Omental fat pad (tissue), 4 donors: ENCODE measurements around the gene FOXP1. TPM values are rescaled to one million over a fixed set of nuclear protein-coding genes. Genes with fewer than 3 reads are reported as not detected.
A peak's percentile ranks its signal among the peaks of the same experiment; 100 is the strongest.

Experiments
- ATAC-seq: fragments of 150-250 bp; one replicate; pipeline ENCODE4 v1.9.1; 2016; ENCODE audit warnings: mild to moderate bottlenecking, moderate library complexity; ENCODE audit not compliant: low FRiP score
- DNase-seq: peaks from one replicate; pipeline ENCODE4 v3.0.0-alpha.2; 2019; ENCODE audit warnings: low spot score
- total RNA-seq, 4 donors: library from RNA; depleted of rRNA; stranded (reverse); fragments of >200 nt; gene quantifications; one replicate each; pipeline ENCODE4 v1.1.0, GENCODE V29; 2016
- TF ChIP-seq, protein P1 (sequence below), 3 donors: fragments of 450-650 bp; IDR thresholded peaks; one replicate each; pipeline ENCODE4 v1.5.1; 2016 to 2017; ENCODE audit warnings: antibody characterized with exemption in 3 of 3, mild to moderate bottlenecking in 3 of 3, moderate library complexity in 2 of 3

FOXP1 gene
- total RNA-seq, 4 donors from 2014 or later, result 72.4 to 128 (median 76.7) TPM

DNA sequence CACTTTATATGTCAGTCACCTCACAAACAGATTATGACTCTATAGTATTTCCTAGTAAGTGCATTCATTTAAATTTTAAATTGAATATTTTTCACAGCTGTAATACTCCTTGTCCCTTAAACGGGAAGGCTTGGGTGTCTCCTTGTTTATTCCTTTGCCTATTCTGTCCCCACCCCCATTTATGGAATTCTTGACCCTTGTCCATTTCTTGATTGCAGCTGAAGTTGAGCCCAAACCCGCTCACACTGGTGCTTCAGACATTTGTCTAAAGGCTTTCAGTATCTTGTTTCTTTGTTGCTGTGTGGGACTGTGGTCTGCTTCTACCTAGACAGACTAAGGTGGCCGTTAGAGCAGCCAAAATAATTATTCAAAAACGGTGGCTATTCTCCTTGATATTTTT, 449.7 kb downstream of the FOXP1 start:
- DNase-seq (no peak), ATAC-seq (no peak)
- TF ChIP-seq, protein P1, sequence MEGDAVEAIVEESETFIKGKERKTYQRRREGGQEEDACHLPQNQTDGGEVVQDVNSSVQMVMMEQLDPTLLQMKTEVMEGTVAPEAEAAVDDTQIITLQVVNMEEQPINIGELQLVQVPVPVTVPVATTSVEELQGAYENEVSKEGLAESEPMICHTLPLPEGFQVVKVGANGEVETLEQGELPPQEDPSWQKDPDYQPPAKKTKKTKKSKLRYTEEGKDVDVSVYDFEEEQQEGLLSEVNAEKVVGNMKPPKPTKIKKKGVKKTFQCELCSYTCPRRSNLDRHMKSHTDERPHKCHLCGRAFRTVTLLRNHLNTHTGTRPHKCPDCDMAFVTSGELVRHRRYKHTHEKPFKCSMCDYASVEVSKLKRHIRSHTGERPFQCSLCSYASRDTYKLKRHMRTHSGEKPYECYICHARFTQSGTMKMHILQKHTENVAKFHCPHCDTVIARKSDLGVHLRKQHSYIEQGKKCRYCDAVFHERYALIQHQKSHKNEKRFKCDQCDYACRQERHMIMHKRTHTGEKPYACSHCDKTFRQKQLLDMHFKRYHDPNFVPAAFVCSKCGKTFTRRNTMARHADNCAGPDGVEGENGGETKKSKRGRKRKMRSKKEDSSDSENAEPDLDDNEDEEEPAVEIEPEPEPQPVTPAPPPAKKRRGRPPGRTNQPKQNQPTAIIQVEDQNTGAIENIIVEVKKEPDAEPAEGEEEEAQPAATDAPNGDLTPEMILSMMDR (IDR thresholded peaks at IDR 0.05), result no peak

DNA sequence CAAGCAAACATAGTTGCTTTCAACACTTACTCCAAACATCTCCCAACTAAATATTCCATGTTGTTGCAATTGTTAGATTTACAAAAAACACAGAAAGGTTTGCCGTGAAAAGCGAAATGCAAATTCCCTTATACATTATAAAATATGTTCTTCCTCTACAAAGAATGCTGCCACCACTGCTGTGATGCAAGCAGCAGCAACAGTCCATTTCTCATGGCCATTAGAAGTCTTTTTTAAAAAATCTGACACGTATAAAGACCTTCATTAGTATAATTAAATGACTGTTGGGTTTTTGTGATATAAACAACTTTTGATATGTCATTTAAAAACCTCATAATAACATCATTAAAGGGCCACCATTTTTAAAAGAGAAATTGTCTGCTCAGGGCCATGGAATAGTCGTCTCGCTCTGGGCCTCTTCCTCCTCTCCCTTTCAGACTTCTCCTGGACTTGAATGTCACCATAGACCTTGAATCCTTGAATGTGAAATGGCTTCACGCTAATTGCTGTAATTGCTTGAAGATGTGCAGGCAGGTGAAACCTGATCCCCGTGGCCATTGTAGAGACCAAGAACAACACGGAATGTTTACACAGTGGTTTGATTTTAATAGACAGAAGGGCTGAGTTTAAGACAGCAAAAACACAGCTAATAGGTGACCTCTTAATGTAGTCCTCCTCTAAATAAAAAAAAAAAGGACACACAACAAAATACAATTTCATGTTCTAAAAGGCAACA, 450.4 kb downstream of the FOXP1 start:
- DNase-seq (no peak), ATAC-seq (no peak)
- TF ChIP-seq, protein P1 (IDR thresholded peaks at IDR 0.05), result no peak

DNA sequence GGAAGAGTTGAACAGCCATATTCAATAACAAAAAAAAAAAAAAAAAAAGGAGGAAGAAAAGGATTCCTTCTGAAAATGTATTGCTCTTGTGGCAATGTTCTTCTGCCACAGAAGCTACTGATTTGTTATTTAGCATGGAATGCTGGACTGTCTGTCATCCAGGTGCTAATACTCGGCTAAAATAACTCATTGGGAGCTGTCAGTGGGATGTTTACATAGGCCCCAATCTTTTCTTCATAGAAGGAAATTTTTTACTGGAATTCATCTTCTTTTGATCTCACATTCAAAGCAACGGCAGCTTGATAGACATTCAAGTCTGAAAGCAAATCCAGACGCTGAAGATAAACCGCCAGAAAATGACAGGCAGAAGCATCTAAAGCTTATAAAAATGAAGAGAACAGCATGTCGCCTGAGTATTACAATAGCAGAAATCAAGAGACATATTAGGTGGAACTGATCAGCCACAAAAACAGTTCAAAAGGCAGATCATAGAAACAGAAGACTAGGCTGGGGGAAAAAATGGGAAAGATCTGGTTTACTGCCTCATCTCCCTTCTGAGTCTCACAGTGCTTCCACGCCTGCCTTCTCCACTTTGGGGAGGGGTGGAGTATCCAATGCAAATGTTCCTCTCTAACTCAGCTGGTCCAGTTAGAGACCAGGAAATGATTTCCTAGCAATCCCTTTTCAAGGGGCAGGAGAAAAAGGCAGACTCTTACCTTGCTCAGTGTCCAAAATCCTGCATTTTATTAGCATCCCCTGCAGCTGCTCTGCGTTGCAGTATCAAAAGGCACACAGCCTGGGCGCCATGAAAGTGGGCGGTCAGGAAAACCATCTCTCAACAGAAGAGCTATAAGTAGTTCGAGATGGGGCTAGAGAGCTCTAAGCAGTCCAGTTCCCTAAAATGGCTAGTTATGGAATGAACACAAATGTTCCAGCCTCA, 451.9 kb downstream of the FOXP1 start:
- no peak for ATAC-seq
- TF ChIP-seq, protein P1 (IDR thresholded peaks at IDR 0.05), result no peak
- no peak for DNase-seq

DNA sequence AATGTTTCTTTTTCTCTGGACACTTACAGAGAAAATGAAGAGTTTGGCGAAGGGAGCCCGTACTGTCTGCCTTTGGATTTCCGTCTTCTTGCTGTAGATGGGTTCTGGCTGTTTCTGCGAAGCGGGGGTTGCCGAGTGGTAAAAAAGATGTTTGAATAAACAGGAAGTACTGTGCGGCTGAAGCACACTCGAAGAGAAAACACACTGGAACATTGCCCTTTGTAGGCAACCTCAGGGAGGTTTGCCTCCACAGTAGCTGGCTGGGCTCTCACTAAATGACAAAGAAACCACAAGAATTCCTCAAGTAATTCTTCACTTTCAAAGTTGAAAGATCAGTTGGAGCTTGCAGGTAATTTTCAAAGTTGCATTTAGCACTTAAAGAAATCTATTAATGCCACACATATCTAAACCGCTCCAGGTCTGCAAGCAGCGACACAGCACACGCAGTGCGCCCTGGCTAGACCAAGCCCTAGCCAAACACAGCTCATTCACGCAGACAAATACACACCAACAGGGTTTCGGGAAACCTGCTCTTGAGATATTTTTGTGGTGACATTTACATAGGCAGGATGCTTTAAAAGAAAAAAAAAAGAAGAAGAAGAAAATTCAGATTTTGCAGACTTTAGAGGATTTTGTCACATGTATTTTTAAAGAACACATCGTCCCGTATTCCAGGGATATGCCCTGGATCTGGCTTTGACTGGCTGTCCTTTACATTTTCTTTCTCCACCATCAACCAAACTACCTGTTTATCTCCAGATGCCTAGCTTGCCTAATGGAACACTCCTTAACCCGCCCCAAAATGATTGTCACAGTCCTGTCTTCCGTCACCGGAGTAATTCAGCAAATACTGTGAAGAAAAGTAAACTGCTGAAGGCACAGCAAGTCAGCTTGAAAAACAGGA, 452.8 kb downstream of the FOXP1 start:
- TF ChIP-seq, protein P1 (IDR thresholded peaks at IDR 0.05), result no peak
- ATAC-seq (peak; percentile 31), DNase-seq (no peak)

DNA sequence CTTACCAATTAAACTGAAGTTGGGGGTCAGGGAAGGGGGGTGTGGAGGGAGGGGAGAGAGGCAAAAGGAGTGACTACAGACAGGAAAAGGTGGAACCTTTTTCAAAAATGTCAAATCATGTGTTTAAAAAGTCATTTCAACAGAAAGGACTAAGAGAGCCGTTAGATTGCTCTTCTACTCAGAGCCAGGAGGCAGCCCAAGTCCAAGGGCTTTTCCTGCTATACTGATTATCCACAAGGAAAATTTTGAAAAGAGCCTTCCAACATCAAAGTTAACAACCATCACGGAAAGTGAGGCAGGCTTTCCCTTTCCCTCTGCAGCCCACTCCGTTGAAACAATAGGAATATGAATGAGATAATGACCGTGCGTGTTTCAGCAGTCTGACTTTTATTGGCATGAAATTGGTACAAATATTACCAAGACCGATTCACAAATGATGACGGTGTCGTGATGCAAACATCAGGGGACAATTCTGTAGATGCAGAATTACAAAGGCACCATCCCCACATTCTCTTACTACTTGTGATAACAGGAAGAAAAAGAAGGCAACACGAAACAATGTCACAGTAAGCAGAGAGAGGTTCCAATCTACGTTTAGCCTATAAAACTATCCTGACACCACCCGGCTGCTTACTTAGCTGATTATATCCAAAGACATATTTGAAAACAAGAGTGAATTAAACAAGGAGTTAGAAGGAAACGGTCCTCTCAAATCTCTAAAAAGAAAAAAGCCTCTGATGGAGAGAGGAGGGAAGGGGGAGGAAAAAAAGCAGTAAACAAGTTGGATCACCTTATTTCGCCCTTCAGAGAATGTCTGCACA, 453.7 kb downstream of the FOXP1 start:
- no peak for DNase-seq
- ATAC-seq, result peak; percentile 22
- TF ChIP-seq, protein P1 (IDR thresholded peaks at IDR 0.05), result no peak

DNA sequence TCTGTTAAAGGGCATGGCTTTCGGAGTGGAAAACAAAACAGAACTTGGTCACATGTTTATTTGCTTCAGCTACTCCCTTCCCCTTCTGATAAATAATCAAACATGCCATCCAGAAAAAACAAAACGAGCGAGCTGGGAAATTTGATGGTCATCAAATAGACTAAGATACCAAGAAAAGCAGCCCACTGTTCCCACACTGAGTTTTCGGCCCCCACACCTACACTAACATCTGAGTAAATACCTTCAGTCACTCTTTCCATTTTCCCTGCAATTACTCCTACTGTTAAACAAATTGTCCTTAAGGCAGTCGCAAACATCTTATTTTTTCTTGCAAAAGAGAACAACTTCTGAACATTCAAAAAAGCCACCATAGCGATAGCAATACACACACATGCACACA, 454.6 kb downstream of the FOXP1 start:
- DNase-seq, result no peak
- TF ChIP-seq, protein P1 (IDR thresholded peaks at IDR 0.05), result no peak
- no peak for ATAC-seq
